Mesangial cell (primary cell): ENCODE results near the gene TMUB2. TPM values are rescaled to one million over a fixed set of nuclear protein-coding genes. Genes with fewer than 3 reads are reported as not detected.

Experiments
- total RNA-seq: library from RNA; depleted of rRNA; stranded (reverse); fragments of >200 nt; gene quantifications from 2 replicates; pipeline ENCODE4 v1.2.3, GENCODE V29; 2015

TMUB2 gene
- total RNA-seq, result 25.1 and 35.2 TPM in 2 replicates

GRCh38 chr17:44186307-44187130 is at the start of gene TMUB2:
Gene TMUB2 (plus strand): TSS chr17:44186972. CDS start chr17:44187709, 737 bp downstream.

DNA sequence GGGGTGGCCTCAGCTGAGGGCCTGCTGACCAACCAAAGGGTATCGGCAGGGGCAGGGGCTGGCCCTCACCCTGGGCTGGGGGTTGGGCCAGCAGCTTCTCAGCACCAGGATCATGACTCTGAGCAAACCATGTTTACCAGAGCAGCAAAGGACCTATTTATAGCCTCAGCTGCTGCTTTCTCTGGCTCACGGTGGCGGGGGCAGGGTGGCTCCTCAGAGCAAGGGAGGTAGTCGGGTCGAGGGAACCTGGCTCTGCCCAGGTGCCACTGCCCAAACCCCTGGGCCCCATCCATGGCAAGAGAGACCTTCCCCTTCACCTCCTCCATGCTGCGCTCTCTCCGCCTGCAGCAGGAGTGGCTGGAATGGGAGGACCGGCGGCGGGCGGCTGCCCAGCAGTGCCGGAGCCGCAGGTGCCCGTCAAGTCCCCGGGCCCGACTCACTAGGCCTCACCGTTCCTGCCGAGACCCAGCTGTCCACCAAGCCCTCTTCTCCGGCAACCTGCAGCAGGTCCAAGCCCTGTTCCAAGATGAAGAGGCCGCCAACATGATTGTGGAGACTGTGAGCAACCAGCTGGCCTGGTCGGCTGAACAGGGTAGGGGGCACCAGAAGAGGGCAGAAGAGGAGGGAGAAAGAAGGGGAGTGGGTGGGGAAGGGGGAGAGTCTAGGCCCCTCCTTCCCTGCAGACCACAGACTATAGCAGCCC is 16.1 kb upstream of the TMUB2 start, which contains the start of gene ASB16:
Gene ASB16, plus strand, starts transcription at position 206 of the 703 bp plus-strand sequence. Its CDS starts 86 bp downstream, at position 292.

GRCh38 chr17:44199553-44200477 is 13.0 kb downstream of the TMUB2 start, which contains the start of gene ATXN7L3:
Gene ATXN7L3 (minus strand): TSS chr17:44199884. CDS start chr17:44198070, 1,814 bp downstream.

GRCh38 chr17:44219616-44220212 is 32.9 kb downstream of the TMUB2 start, which contains the start of gene UBTF:
Gene UBTF (minus strand): TSS chr17:44219675. CDS start chr17:44218229, 1,446 bp downstream.

Other genes starting within 250 kb of the TMUB2 start
- gene PPY, start 244.5 kb upstream of the TMUB2 start, total RNA-seq, result not detected in 2 replicates
- 0.38 TPM in 1 of 2 replicates, not detected in the other for gene PYY, start 233.0 kb upstream of the TMUB2 start, total RNA-seq
- gene NAGS, start 182.3 kb upstream of the TMUB2 start, total RNA-seq, result 6.2 and 9.0 TPM in 2 replicates
- 39.3 and 54.3 TPM in 2 replicates for gene TMEM101, start 172.0 kb upstream of the TMUB2 start, total RNA-seq
- 44.4 and 59.3 TPM in 2 replicates for gene LSM12, start 120.3 kb upstream of the TMUB2 start, total RNA-seq
- gene G6PC3, start 116.2 kb upstream of the TMUB2 start, total RNA-seq, result 67.0 and 73.0 TPM in 2 replicates
- gene HDAC5, start 63.3 kb upstream of the TMUB2 start, total RNA-seq, result 21.3 and 61.7 TPM in 2 replicates
- 1.9 and 12.2 TPM in 2 replicates for gene HROB, start 45.0 kb upstream of the TMUB2 start, total RNA-seq
- 0.51 TPM in 1 of 2 replicates, not detected in the other for gene ASB16, start 16.3 kb upstream of the TMUB2 start, total RNA-seq
- 41.6 and 49.2 TPM in 2 replicates for gene ATXN7L3, start 12.9 kb downstream of the TMUB2 start, total RNA-seq
- 38.6 and 45.1 TPM in 2 replicates for gene UBTF, start 32.7 kb downstream of the TMUB2 start, total RNA-seq
- not detected in 2 replicates for gene SLC4A1, start 81.2 kb downstream of the TMUB2 start, total RNA-seq
- 2.3 TPM in 1 of 2 replicates, not detected in the other for gene RUNDC3A, start 121.6 kb downstream of the TMUB2 start, total RNA-seq
- gene SLC25A39, start 137.9 kb downstream of the TMUB2 start, total RNA-seq, result 135 and 149 TPM in 2 replicates
- 305 and 1,188 TPM in 2 replicates for gene GRN, start 158.3 kb downstream of the TMUB2 start, total RNA-seq
- gene FAM171A2, start 176.9 kb downstream of the TMUB2 start, total RNA-seq, result 11.4 and 17.0 TPM in 2 replicates
- 0.13 and 0.16 TPM in 2 replicates for gene ITGA2B, start 202.7 kb downstream of the TMUB2 start, total RNA-seq